ENCODE results near the gene RNF217. TPM values are rescaled to one million over a fixed set of nuclear protein-coding genes. Genes with fewer than 3 reads are reported as not detected.

The RNF217 gene
- total RNA-seq, 3 donors from 2014 or later (not counting 1 experiment from before 2014, with no cell fraction given): 3.3 to 9.5 (median 4.4) TPM

GRCh38 chr6:125003070-125003469, 40.8 kb downstream of the RNF217 start:
- Histone ChIP-seq H3K27me3 (ENCODE audit: control insufficient read depth, insufficient read depth, low read length) (no peaks in the 10 kb centered on the region), H3K27ac (ENCODE audit: low read length) (no peak overlapping the region), H3K4me1 (ENCODE audit: control insufficient read depth, insufficient read depth, low read length) (no peaks in the 10 kb centered on the region), H3K4me3 (ENCODE audit: low read length) (no peak overlapping the region), H3K36me3 (ENCODE audit: control insufficient read depth, insufficient read depth, low read length) (no peaks in the 10 kb centered on the region), H3K9me3 (ENCODE audit: control insufficient read depth, insufficient read depth, low read length) (no peaks in the 10 kb centered on the region)
- Mint-ChIP-seq H3K27ac (no peak overlapping the region), H3K9me3 (peaks cover 0 to 2% of the 10 kb centered on the region in 2 donors), H3K4me1 (no peaks in the 10 kb centered on the region), H3K27me3 (ENCODE audit: low read depth in 2 of 2) (no peaks in the 10 kb centered on the region), H3K36me3 (no peaks in the 10 kb centered on the region), H3K4me3 (no peak overlapping the region)
- TF ChIP-seq CTCF (IDR thresholded peaks at IDR 0.05): no peak
- intact Hi-C loops (cut with micrococcal nuclease): no loop called here
- DNase-seq (no peak), ATAC-seq (no peak)
- 100% methylated on average over 1 of the region's 2 CpGs for WGBS (ENCODE audit: insufficient coverage)

GRCh38 chr6:125004198-125004597, 42.0 kb downstream of the RNF217 start:
- no peak for ATAC-seq

GRCh38 chr6:125004797-125005595, 42.8 kb downstream of the RNF217 start:
- Mint-ChIP-seq H3K4me1 (no peaks in the 10 kb centered on the region), H3K27me3 (ENCODE audit: low read depth in 2 of 2) (no peaks in the 10 kb centered on the region), H3K4me3 (no peak overlapping the region), H3K27ac (no peak overlapping the region), H3K36me3 (no peaks in the 10 kb centered on the region), H3K9me3 (peaks cover 0 to 2% of the 10 kb centered on the region in 2 donors)
- intact Hi-C loops (cut with micrococcal nuclease): no loop called here
- Histone ChIP-seq H3K27ac (ENCODE audit: low read length) (no peak overlapping the region), H3K4me1 (ENCODE audit: control insufficient read depth, insufficient read depth, low read length) (no peaks in the 10 kb centered on the region), H3K4me3 (ENCODE audit: low read length) (no peak overlapping the region), H3K36me3 (ENCODE audit: control insufficient read depth, insufficient read depth, low read length) (no peaks in the 10 kb centered on the region), H3K9me3 (ENCODE audit: control insufficient read depth, insufficient read depth, low read length) (no peaks in the 10 kb centered on the region), H3K27me3 (ENCODE audit: control insufficient read depth, insufficient read depth, low read length) (no peaks in the 10 kb centered on the region)
- WGBS (ENCODE audit: insufficient coverage): 92% methylated on average over 1 of the region's 2 CpGs
- no peak for DNase-seq
- TF ChIP-seq CTCF (IDR thresholded peaks at IDR 0.05): no peak
- no peak for ATAC-seq

More at GRCh38 chr6:125004198-125004597, 42.0 kb downstream of the RNF217 start:
- Histone ChIP-seq H3K27me3 (ENCODE audit: control insufficient read depth, insufficient read depth, low read length) (no peaks in the 10 kb centered on the region), H3K4me3 (ENCODE audit: low read length) (no peak overlapping the region), H3K9me3 (ENCODE audit: control insufficient read depth, insufficient read depth, low read length) (no peaks in the 10 kb centered on the region), H3K36me3 (ENCODE audit: control insufficient read depth, insufficient read depth, low read length) (no peaks in the 10 kb centered on the region), H3K27ac (ENCODE audit: low read length) (no peak overlapping the region), H3K4me1 (ENCODE audit: control insufficient read depth, insufficient read depth, low read length) (no peaks in the 10 kb centered on the region)
- intact Hi-C loops (cut with micrococcal nuclease): no loop called here
- H3K36me3 Mint-ChIP-seq: no peaks in the 10 kb centered on the region
- no peaks in the 10 kb centered on the region for H3K4me1 Mint-ChIP-seq
- 89% methylated on average over 1 of the region's 1 CpG for WGBS (ENCODE audit: insufficient coverage)
- H3K27me3 Mint-ChIP-seq (ENCODE audit: low read depth in 2 of 2): no peaks in the 10 kb centered on the region
- TF ChIP-seq CTCF (IDR thresholded peaks at IDR 0.05): no peak
- no peak overlapping the region for H3K27ac Mint-ChIP-seq
- no peak for DNase-seq
- H3K9me3 Mint-ChIP-seq: peaks cover 0 to 2% of the 10 kb centered on the region in 2 donors
- no peak overlapping the region for H3K4me3 Mint-ChIP-seq
